ENCODE measurements around the gene AIFM3.

DNA sequence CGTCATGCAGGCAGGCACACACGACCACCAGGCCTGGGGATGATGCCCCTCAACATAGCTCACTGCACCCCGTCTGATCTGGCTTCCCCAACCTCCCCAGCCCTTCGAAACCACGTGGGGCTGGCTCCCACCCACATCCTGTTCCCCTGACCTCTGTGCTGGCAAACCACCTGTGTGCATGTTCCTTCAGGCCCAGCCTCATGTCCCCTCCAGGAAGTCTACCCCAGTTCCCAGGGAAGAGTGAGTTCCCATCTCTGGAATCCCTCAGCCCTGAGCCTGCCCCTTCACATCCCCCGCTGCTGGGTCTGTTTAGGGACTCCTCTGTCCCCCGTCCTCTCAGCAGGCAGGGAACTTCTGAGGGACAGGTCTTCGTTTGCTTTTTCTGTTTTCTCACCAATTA is 58.2 kb downstream of the AIFM3 start:
- TF ChIP-seq POLR2A (IDR thresholded peaks at IDR 0.05) (no peak), POLR2AphosphoS5 (IDR thresholded peaks at IDR 0.05) (no peak)
- TF ChIP-seq, protein P1, sequence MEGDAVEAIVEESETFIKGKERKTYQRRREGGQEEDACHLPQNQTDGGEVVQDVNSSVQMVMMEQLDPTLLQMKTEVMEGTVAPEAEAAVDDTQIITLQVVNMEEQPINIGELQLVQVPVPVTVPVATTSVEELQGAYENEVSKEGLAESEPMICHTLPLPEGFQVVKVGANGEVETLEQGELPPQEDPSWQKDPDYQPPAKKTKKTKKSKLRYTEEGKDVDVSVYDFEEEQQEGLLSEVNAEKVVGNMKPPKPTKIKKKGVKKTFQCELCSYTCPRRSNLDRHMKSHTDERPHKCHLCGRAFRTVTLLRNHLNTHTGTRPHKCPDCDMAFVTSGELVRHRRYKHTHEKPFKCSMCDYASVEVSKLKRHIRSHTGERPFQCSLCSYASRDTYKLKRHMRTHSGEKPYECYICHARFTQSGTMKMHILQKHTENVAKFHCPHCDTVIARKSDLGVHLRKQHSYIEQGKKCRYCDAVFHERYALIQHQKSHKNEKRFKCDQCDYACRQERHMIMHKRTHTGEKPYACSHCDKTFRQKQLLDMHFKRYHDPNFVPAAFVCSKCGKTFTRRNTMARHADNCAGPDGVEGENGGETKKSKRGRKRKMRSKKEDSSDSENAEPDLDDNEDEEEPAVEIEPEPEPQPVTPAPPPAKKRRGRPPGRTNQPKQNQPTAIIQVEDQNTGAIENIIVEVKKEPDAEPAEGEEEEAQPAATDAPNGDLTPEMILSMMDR (IDR thresholded peaks at IDR 0.05 in 8 of 11, conservative IDR thresholded peaks at IDR 0.05 in 3 of 11), result no peak

Measured in spleen (tissue), 7 donors.